ENCODE data around the gene TTLL1.

The TTLL1 gene

GRCh38 chr22:43088984-43089717 lies at the start of gene TTLL1:
Gene TTLL1, minus strand, starts transcription at chr22:43089391. Its CDS starts 13,805 bp downstream, at chr22:43075586.
- peak; percentile 74 for DNase-seq

- no peak for DNase-seq
Measured at GRCh38 chr22:43136801-43137200, 47.6 kb upstream of the TTLL1 start.

GRCh38 chr22:43136255-43136654 lies 47.1 kb upstream of the TTLL1 start:
- DNase-seq = no peak

- DNase-seq = no peak
Measured at GRCh38 chr22:43135565-43135964, 46.4 kb upstream of the TTLL1 start.

- DNase-seq = no peak
Measured at GRCh38 chr22:43134553-43134952, 45.4 kb upstream of the TTLL1 start.

- DNase-seq = no peak
Measured at GRCh38 chr22:43133401-43133800, 44.2 kb upstream of the TTLL1 start.

- DNase-seq = no peak
Measured at GRCh38 chr22:43131773-43132501, 42.7 kb upstream of the TTLL1 start.

- DNase-seq = no peak
Measured at GRCh38 chr22:43129426-43130425, 40.5 kb upstream of the TTLL1 start.

GRCh38 chr22:43128928-43129424 lies 39.8 kb upstream of the TTLL1 start:
- DNase-seq = no peak

- DNase-seq = no peak
Measured at GRCh38 chr22:43128116-43128515, 38.9 kb upstream of the TTLL1 start.

GRCh38 chr22:43127166-43127908 lies 38.1 kb upstream of the TTLL1 start:
- DNase-seq = no peak

GRCh38 chr22:43126501-43127165 lies 37.4 kb upstream of the TTLL1 start:
- no peak for DNase-seq

GRCh38 chr22:43118953-43119458 lies 29.8 kb upstream of the TTLL1 start:
- no peak for DNase-seq

GRCh38 chr22:43118024-43118849 lies 29.0 kb upstream of the TTLL1 start:
- no peak for DNase-seq

GRCh38 chr22:43116932-43117331 lies 27.7 kb upstream of the TTLL1 start:
- no peak for DNase-seq

- DNase-seq = no peak
Measured at GRCh38 chr22:43114958-43115357, 25.8 kb upstream of the TTLL1 start.

GRCh38 chr22:43113526-43114251 lies 24.5 kb upstream of the TTLL1 start:
- no peak for DNase-seq

- no peak for DNase-seq
Measured at GRCh38 chr22:43110927-43111623, 21.9 kb upstream of the TTLL1 start.

GRCh38 chr22:43110444-43110926 lies 21.3 kb upstream of the TTLL1 start, which contains the start of gene BIK:
Gene BIK, plus strand, starts transcription at chr22:43110750. Its CDS starts 13,273 bp downstream, at chr22:43124023.
- no peak for DNase-seq

Data from NCI-H1048 (cell line).